Measurements from ENCODE around the gene PLAA.
"Not testable (repeated sequence)": the region's sequence is repeated elsewhere in the genome, so short reads cannot be mapped to it uniquely, and the experiment has no call there.

The PLAA gene

GRCh38 chr9:26904671-26905070 lies 42.4 kb downstream of the PLAA start:
- Mint-ChIP-seq H3K36me3 (ENCODE audit: insufficient read depth) (peaks cover 35% of the 10 kb centered on the region), H3K4me3 (no peak overlapping the region), H3K27me3 (no peaks in the 10 kb centered on the region), H3K27ac (ENCODE audit: low read depth) (no peak overlapping the region), H3K9me3 (no peaks in the 10 kb centered on the region), H3K4me1 (no peaks in the 10 kb centered on the region)
- ATAC-seq (replicated peaks; ENCODE audit: extremely low read depth, poor library complexity, severe bottlenecking), result no peak
- DNase-seq (ENCODE audit: low spot score in 2 of 2), result no peak

GRCh38 chr9:26904070-26904469 lies 43.0 kb downstream of the PLAA start:
- ATAC-seq (replicated peaks; ENCODE audit: extremely low read depth, poor library complexity, severe bottlenecking) (no peak), DNase-seq (ENCODE audit: low spot score in 2 of 2) (no peak)
- Mint-ChIP-seq H3K27ac (ENCODE audit: low read depth) (no peak overlapping the region), H3K9me3 (no peaks in the 10 kb centered on the region), H3K36me3 (ENCODE audit: insufficient read depth) (peaks cover 30% of the 10 kb centered on the region), H3K4me1 (no peaks in the 10 kb centered on the region), H3K4me3 (no peak overlapping the region), H3K27me3 (no peaks in the 10 kb centered on the region)

- peaks cover 18% of the 10 kb centered on the region for H3K36me3 Mint-ChIP-seq (ENCODE audit: insufficient read depth)
- no peaks in the 10 kb centered on the region for H3K27me3 Mint-ChIP-seq
- peak overlapping the region; percentile 100 for H3K4me3 Mint-ChIP-seq
- peak overlapping the region; percentile 99 for H3K27ac Mint-ChIP-seq (ENCODE audit: low read depth)
- DNase-seq (ENCODE audit: low spot score in 2 of 2) (no peak), ATAC-seq (replicated peaks; ENCODE audit: extremely low read depth, poor library complexity, severe bottlenecking) (no peak)
- peaks cover 32% of the 10 kb centered on the region for H3K4me1 Mint-ChIP-seq
- peaks cover 7% of the 10 kb centered on the region for H3K9me3 Mint-ChIP-seq
Measured at GRCh38 chr9:26893030-26893676, 53.9 kb downstream of the PLAA start.

- Mint-ChIP-seq H3K4me1 (peaks cover 38% of the 10 kb centered on the region), H3K9me3 (peaks cover 7% of the 10 kb centered on the region), H3K36me3 (ENCODE audit: insufficient read depth) (peaks cover 20% of the 10 kb centered on the region), H3K27me3 (no peaks in the 10 kb centered on the region), H3K4me3 (peak within 1 kb of the TSS; percentile 100), H3K27ac (ENCODE audit: low read depth) (peak within 1 kb of the TSS; percentile 99)
- DNase-seq (ENCODE audit: low spot score in 2 of 2), result peak; percentile 81 to 87
- ATAC-seq (replicated peaks; ENCODE audit: extremely low read depth, poor library complexity, severe bottlenecking), result peak; percentile 96
Measured at GRCh38 chr9:26892251-26893029, 54.6 kb downstream of the PLAA start, which contains the start of gene CAAP1. CAAP1 (minus strand) TSS chr9:26892802; CDS start chr9:26892715, 87 bp downstream.

- H3K27me3 Mint-ChIP-seq, result no peaks in the 10 kb centered on the region
- H3K36me3 Mint-ChIP-seq (ENCODE audit: insufficient read depth), result peaks cover 23% of the 10 kb centered on the region
- H3K4me1 Mint-ChIP-seq, result peaks cover 38% of the 10 kb centered on the region
- H3K4me3 Mint-ChIP-seq, result peak overlapping the region; percentile 100
- DNase-seq (ENCODE audit: low spot score in 2 of 2) (no peak), ATAC-seq (replicated peaks; ENCODE audit: extremely low read depth, poor library complexity, severe bottlenecking) (no peak)
- peak overlapping the region; percentile 99 for H3K27ac Mint-ChIP-seq (ENCODE audit: low read depth)
- peaks cover 7% of the 10 kb centered on the region for H3K9me3 Mint-ChIP-seq
Measured at GRCh38 chr9:26891726-26892125, 55.3 kb downstream of the PLAA start.

GRCh38 chr9:26888271-26888670 lies 58.8 kb downstream of the PLAA start:
- Mint-ChIP-seq H3K27me3 (no peaks in the 10 kb centered on the region), H3K9me3 (no peaks in the 10 kb centered on the region), H3K4me3 (no peak overlapping the region), H3K27ac (ENCODE audit: low read depth) (no peak overlapping the region), H3K36me3 (ENCODE audit: insufficient read depth) (peaks cover 28% of the 10 kb centered on the region), H3K4me1 (peaks cover 36% of the 10 kb centered on the region)
- DNase-seq (ENCODE audit: low spot score in 2 of 2), result no peak
- no peak for ATAC-seq (replicated peaks; ENCODE audit: extremely low read depth, poor library complexity, severe bottlenecking)

GRCh38 chr9:26882154-26882553 lies 64.9 kb downstream of the PLAA start:
- Mint-ChIP-seq H3K27me3 (no peaks in the 10 kb centered on the region), H3K4me3 (no peak overlapping the region), H3K27ac (ENCODE audit: low read depth) (no peak overlapping the region), H3K36me3 (ENCODE audit: insufficient read depth) (peaks cover 25% of the 10 kb centered on the region), H3K9me3 (peaks cover 14% of the 10 kb centered on the region), H3K4me1 (peaks cover 7% of the 10 kb centered on the region)
- DNase-seq (ENCODE audit: low spot score in 2 of 2) (no peak), ATAC-seq (replicated peaks; ENCODE audit: extremely low read depth, poor library complexity, severe bottlenecking) (no peak)

GRCh38 chr9:26880262-26880661 lies 66.8 kb downstream of the PLAA start:
- H3K4me1 Mint-ChIP-seq, result peaks cover 7% of the 10 kb centered on the region
- ATAC-seq (replicated peaks; ENCODE audit: extremely low read depth, poor library complexity, severe bottlenecking) (no peak), DNase-seq (ENCODE audit: low spot score in 2 of 2) (no peak)
- peaks cover 14% of the 10 kb centered on the region for H3K9me3 Mint-ChIP-seq
- peaks cover 20% of the 10 kb centered on the region for H3K36me3 Mint-ChIP-seq (ENCODE audit: insufficient read depth)
- no peak overlapping the region for H3K27ac Mint-ChIP-seq (ENCODE audit: low read depth)
- H3K4me3 Mint-ChIP-seq, result no peak overlapping the region
- H3K27me3 Mint-ChIP-seq, result no peaks in the 10 kb centered on the region

- not testable (repeated sequence) for DNase-seq (ENCODE audit: low spot score in 2 of 2); H3K4me3 Mint-ChIP-seq; ATAC-seq (replicated peaks; ENCODE audit: extremely low read depth, poor library complexity, severe bottlenecking); H3K27me3 Mint-ChIP-seq; H3K27ac Mint-ChIP-seq (ENCODE audit: low read depth); H3K36me3 Mint-ChIP-seq (ENCODE audit: insufficient read depth)
- Mint-ChIP-seq H3K4me1 (peaks cover 13% of the 10 kb centered on the region), H3K9me3 (peaks cover 14% of the 10 kb centered on the region)
Measured at GRCh38 chr9:26875155-26875554, 71.9 kb downstream of the PLAA start.

- H3K4me3 Mint-ChIP-seq, result no peak overlapping the region
- no peaks in the 10 kb centered on the region for H3K9me3 Mint-ChIP-seq
- no peaks in the 10 kb centered on the region for H3K27me3 Mint-ChIP-seq
- DNase-seq (ENCODE audit: low spot score in 2 of 2), result no peak
- no peak overlapping the region for H3K27ac Mint-ChIP-seq (ENCODE audit: low read depth)
- H3K36me3 Mint-ChIP-seq (ENCODE audit: insufficient read depth), result peaks cover 4% of the 10 kb centered on the region
- no peak for ATAC-seq (replicated peaks; ENCODE audit: extremely low read depth, poor library complexity, severe bottlenecking)
- H3K4me1 Mint-ChIP-seq, result peaks cover 6% of the 10 kb centered on the region
Measured at GRCh38 chr9:26870292-26870691, 76.8 kb downstream of the PLAA start.

GRCh38 chr9:26863074-26863473 lies 84.0 kb downstream of the PLAA start:
- Mint-ChIP-seq H3K9me3 (no peaks in the 10 kb centered on the region), H3K4me3 (no peak overlapping the region), H3K27ac (ENCODE audit: low read depth) (no peak overlapping the region), H3K36me3 (ENCODE audit: insufficient read depth) (peaks cover 13% of the 10 kb centered on the region), H3K4me1 (no peaks in the 10 kb centered on the region), H3K27me3 (no peaks in the 10 kb centered on the region)
- ATAC-seq (replicated peaks; ENCODE audit: extremely low read depth, poor library complexity, severe bottlenecking) (no peak), DNase-seq (ENCODE audit: low spot score in 2 of 2) (no peak)

GRCh38 chr9:26856413-26857032 lies 90.5 kb downstream of the PLAA start:
- H3K4me3 Mint-ChIP-seq, result no peak overlapping the region
- no peaks in the 10 kb centered on the region for H3K9me3 Mint-ChIP-seq
- H3K4me1 Mint-ChIP-seq, result peaks cover 5% of the 10 kb centered on the region
- DNase-seq (ENCODE audit: low spot score in 2 of 2), result no peak
- peaks cover 25% of the 10 kb centered on the region for H3K36me3 Mint-ChIP-seq (ENCODE audit: insufficient read depth)
- ATAC-seq (replicated peaks; ENCODE audit: extremely low read depth, poor library complexity, severe bottlenecking), result no peak
- H3K27ac Mint-ChIP-seq (ENCODE audit: low read depth), result no peak overlapping the region
- H3K27me3 Mint-ChIP-seq, result no peaks in the 10 kb centered on the region
